K562 (cell line): Measurements from ENCODE around the gene PRF1. TPM values are rescaled to one million over a fixed set of nuclear protein-coding genes. Genes with fewer than 3 reads are reported as not detected.

Experiments used
- CBX8 ChIP-seq: fragments of 200-600 bp; sonication (generic); IDR thresholded peaks from 2 replicates; pipeline ENCODE4 v1.6.1; 2012; ENCODE audit warnings: borderline replicate concordance, mixed run types, low read depth, mild to moderate bottlenecking, moderate library complexity, mixed read lengths, low read length, control low read depth, inconsistent platforms; ENCODE audit not compliant: poor library complexity, severe bottlenecking; ENCODE audit errors: extremely low read depth
- CC2D1A ChIP-seq: fragments of 450-650 bp; IDR thresholded peaks from 2 replicates; pipeline ENCODE4 v1.6.1; 2017; ENCODE audit warnings: mild to moderate bottlenecking
- DLX4 ChIP-seq: fragments of 250-450 bp; sonication (Bioruptor Pico); IDR thresholded peaks from 2 replicates; pipeline ENCODE4 v1.6.1; 2021; ENCODE audit warnings: mild to moderate bottlenecking
- ILK ChIP-seq: fragments of 450-650 bp; IDR thresholded peaks from 2 replicates; pipeline ENCODE4 v1.6.1; 2016; ENCODE audit warnings: missing genetic modification characterization, low read depth, mild to moderate bottlenecking, missing compliant biosample characterization, moderate library complexity, borderline replicate concordance
- L3MBTL2 ChIP-seq: fragments of 450-650 bp; IDR thresholded peaks from 2 replicates; pipeline ENCODE4 v1.6.1; 2016; ENCODE audit warnings: mild to moderate bottlenecking, moderate library complexity
- MEF2D ChIP-seq: conservative IDR thresholded peaks from 2 replicates; pipeline ENCODE4 v1.6.1; 2016; ENCODE audit warnings: low read depth, missing genetic modification characterization, missing compliant biosample characterization
- MLLT1 ChIP-seq, 2 experiments: fragments of 450-650 bp; IDR thresholded peaks; 2 replicates each; pipeline ENCODE4 v1.6.1; 2016
- MYC ChIP-seq, 2 experiments: fragments of 250-450 bp in 1 of 2; sonication (Bioruptor Pico) in 1 of 2; IDR thresholded peaks; 2 replicates each; pipeline versions ENCODE4 v1.5.1 to v1.6.1; 2012 to 2021; ENCODE audit warnings: low read depth in 2 of 2, borderline replicate concordance in 1 of 2, improper control_type of control experiment in 1 of 2, low read length in 1 of 2, mild to moderate bottlenecking in 1 of 2, moderate library complexity in 1 of 2
- NBN ChIP-seq: fragments of 450-650 bp; IDR thresholded peaks from 2 replicates; pipeline ENCODE4 v1.6.1; 2016; ENCODE audit warnings: low read depth, mild to moderate bottlenecking
- NFYB ChIP-seq: IDR thresholded peaks from 2 replicates; pipeline ENCODE4 v1.6.1; 2011; ENCODE audit warnings: mild to moderate bottlenecking, moderate library complexity; ENCODE audit not compliant: insufficient read length; ENCODE audit errors: extremely low read depth
- PHTF2 ChIP-seq: fragments of 250-450 bp; sonication (Bioruptor Pico); IDR thresholded peaks from 2 replicates; pipeline ENCODE4 v1.5.0; 2021; ENCODE audit warnings: mild to moderate bottlenecking
- POLR2B ChIP-seq: fragments of 450-650 bp; IDR thresholded peaks from 2 replicates; pipeline ENCODE4 v1.6.1; 2018; ENCODE audit warnings: low read depth; ENCODE audit not compliant: partially characterized antibody
- PRMT5 ChIP-seq: sonication (generic); formaldehyde crosslinking; IDR thresholded peaks from 2 replicates; pipeline ENCODE4 v1.5.0; 2020; ENCODE audit warnings: missing genetic modification reagents
- SAFB2 ChIP-seq: fragments of 200-400 bp; formaldehyde crosslinking; IDR thresholded peaks from 2 replicates; pipeline ENCODE4 v1.6.1; 2018; ENCODE audit warnings: borderline replicate concordance, low read length, low read depth, moderate library complexity; ENCODE audit not compliant: severe bottlenecking
- SNRNP70 ChIP-seq: fragments of 200-400 bp; formaldehyde crosslinking; optimal IDR thresholded peaks from 2 replicates; pipeline ENCODE3; 2017; ENCODE audit warnings: low read depth, low read length
- UBTF ChIP-seq, 2 experiments: IDR thresholded peaks; 2 replicates each; pipeline ENCODE4 v1.6.1; 2012; ENCODE audit warnings: improper control_type of control experiment in 2 of 2, low read depth in 2 of 2, low read length in 2 of 2, borderline replicate concordance in 1 of 2
- WHSC1 ChIP-seq: IDR thresholded peaks from one replicate; pipeline ENCODE4 v1.6.1; 2012; ENCODE audit warnings: low read length, control low read depth, inconsistent platforms
- ZNF3 ChIP-seq: fragments of 250-450 bp; sonication (Bioruptor Pico); IDR thresholded peaks from 2 replicates; pipeline ENCODE4 v1.5.0; 2021; ENCODE audit warnings: mild to moderate bottlenecking, moderate library complexity
- ZNF449 ChIP-seq: fragments of 250-450 bp; sonication (Bioruptor Pico); IDR thresholded peaks from 2 replicates; pipeline ENCODE4 v1.8.0; 2022; ENCODE audit warnings: moderate library complexity, mild to moderate bottlenecking, inconsistent platforms
- ZNF511 ChIP-seq: sonication (generic); formaldehyde crosslinking; IDR thresholded peaks from 2 replicates; pipeline ENCODE4 v1.8.0; 2022; ENCODE audit warnings: mild to moderate bottlenecking, missing genetic modification reagents
- ZNF707 ChIP-seq: fragments of 250-450 bp; sonication (Bioruptor Pico); conservative IDR thresholded peaks from 2 replicates; pipeline ENCODE4 v1.8.0; 2022; ENCODE audit warnings: inconsistent platforms, mild to moderate bottlenecking, moderate library complexity
- polyA plus RNA-seq, 8 experiments: library from polyadenylated mRNA; depleted of rRNA in 4 of 8; stranded (reverse) in 5 of 8; unstranded in 3 of 8; fragments of >200 nt; fragmentation: Nextera tagmentation in 2 of 8; fragmentation: Illumina TruSeq in 1 of 8; extraction: Ambion mirVana in 2 of 8; extraction: Trizol in 1 of 8; gene quantifications; 2 replicates each; pipeline versions ENCODE4 v1.2.1 to v1.2.3, GENCODE V29; 2011 to 2014; ENCODE audit warnings: inconsistent platforms in 1 of 8, missing spikeins in 1 of 8
- total RNA-seq, 7 experiments: library from RNA; depleted of rRNA in 6 of 7; stranded (reverse); fragments of >200 nt in 6 of 7; fragmentation: Illumina TruSeq in 2 of 7; extraction: Trizol in 2 of 7; gene quantifications; 2 replicates each; pipeline versions ENCODE4 v1.2.1 to v1.2.3, GENCODE V29; 2011 to 2021; ENCODE audit warnings: low replicate concordance in 1 of 7

The PRF1 gene
- total and polyA plus RNA-seq, 9 of the 15 experiments (the other 6 are each of a cell fraction or from before 2014, with no cell fraction given) = 3.8 to 8.6 (median 6.3) TPM

- TF ChIP-seq ZNF449 = peak; percentile 94
- peak; percentile 71; the same call in 1 of the 2 replicates for TF ChIP-seq DLX4 (CRISPR knock-in tag)
- no peak for TF ChIP-seq PRMT5 (CRISPR knock-in tag)
- peak; percentile 65 for TF ChIP-seq ZNF3 (CRISPR knock-in tag)
- TF ChIP-seq MEF2D (tag) = peak; percentile 99
- TF ChIP-seq NFYB = no peak
- no peak for TF ChIP-seq CBX8
- TF ChIP-seq PHTF2 (CRISPR knock-in tag) = no peak
- no peak for TF ChIP-seq MLLT1 (IDR thresholded peaks at IDR 0.05)
- TF ChIP-seq WHSC1 = no peak
- no peak for TF ChIP-seq UBTF (IDR thresholded peaks at IDR 0.05; ENCODE audit: borderline replicate concordance in 1 of 2, low read depth in 2 of 2, low read length in 2 of 2)
- no peak for TF ChIP-seq SNRNP70
- TF ChIP-seq NBN = no peak
- TF ChIP-seq MYC (IDR thresholded peaks at IDR 0.05; ENCODE audit: low read depth, low read length) = no peak
- TF ChIP-seq MYC (CRISPR knock-in tag; IDR thresholded peaks at IDR 0.05; ENCODE audit: borderline replicate concordance, low read depth) = peak; percentile 95
- TF ChIP-seq ILK (tag) = peak; percentile 94
- peak; percentile 73 for TF ChIP-seq ZNF707
- TF ChIP-seq SAFB2 = no peak
- TF ChIP-seq POLR2B = no peak
- no peak for TF ChIP-seq CC2D1A
- no peak for TF ChIP-seq ZNF511 (CRISPR knock-in tag)
- no peak for TF ChIP-seq L3MBTL2
Measured at GRCh38 chr10:70590655-70591416, 11.7 kb downstream of the PRF1 start (continued).
